SK-N-SH (cell line): ENCODE measurements around the gene KRT6A.

Source experiments
- JUND ChIP-seq: IDR thresholded peaks from 2 replicates; pipeline ENCODE4 v1.4.0; 2012
- TCF12 ChIP-seq: IDR thresholded peaks from 2 replicates; pipeline ENCODE4 v1.4.0; 2012
- TF ChIP-seq, protein P1 (sequence below): fragments of 200-600 bp; sonication (generic); IDR thresholded peaks from 2 replicates; pipeline ENCODE4 v1.6.1; 2017; ENCODE audit warnings: antibody characterized with exemption, mild to moderate bottlenecking, moderate library complexity

- TF ChIP-seq, protein P1, sequence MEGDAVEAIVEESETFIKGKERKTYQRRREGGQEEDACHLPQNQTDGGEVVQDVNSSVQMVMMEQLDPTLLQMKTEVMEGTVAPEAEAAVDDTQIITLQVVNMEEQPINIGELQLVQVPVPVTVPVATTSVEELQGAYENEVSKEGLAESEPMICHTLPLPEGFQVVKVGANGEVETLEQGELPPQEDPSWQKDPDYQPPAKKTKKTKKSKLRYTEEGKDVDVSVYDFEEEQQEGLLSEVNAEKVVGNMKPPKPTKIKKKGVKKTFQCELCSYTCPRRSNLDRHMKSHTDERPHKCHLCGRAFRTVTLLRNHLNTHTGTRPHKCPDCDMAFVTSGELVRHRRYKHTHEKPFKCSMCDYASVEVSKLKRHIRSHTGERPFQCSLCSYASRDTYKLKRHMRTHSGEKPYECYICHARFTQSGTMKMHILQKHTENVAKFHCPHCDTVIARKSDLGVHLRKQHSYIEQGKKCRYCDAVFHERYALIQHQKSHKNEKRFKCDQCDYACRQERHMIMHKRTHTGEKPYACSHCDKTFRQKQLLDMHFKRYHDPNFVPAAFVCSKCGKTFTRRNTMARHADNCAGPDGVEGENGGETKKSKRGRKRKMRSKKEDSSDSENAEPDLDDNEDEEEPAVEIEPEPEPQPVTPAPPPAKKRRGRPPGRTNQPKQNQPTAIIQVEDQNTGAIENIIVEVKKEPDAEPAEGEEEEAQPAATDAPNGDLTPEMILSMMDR: no peak
- no peak for TF ChIP-seq JUND
- TF ChIP-seq TCF12: no peak
These were observed 40.8 kb upstream of the KRT6A start for GRCh38 chr12:52533686-52534470.
